NCI-H2227 treated with DMSO at 0.1 percent for 48 hours (cell line): ENCODE measurements around the gene ZDHHC14.
"Not testable (repeated sequence)": the region's sequence is repeated elsewhere in the genome, so short reads cannot be mapped to it uniquely, and the experiment has no call there.

Source experiments
- DNase-seq: peaks from one replicate; lab custom pipeline; 2025; lab: John Stamatoyannopoulos, UW

The ZDHHC14 gene

GRCh38 chr6:157381631-157382621, 936 bp downstream of the ZDHHC14 start:
- no peak for DNase-seq

GRCh38 chr6:157382821-157383220, 1.8 kb downstream of the ZDHHC14 start:
- DNase-seq: no peak

DNA sequence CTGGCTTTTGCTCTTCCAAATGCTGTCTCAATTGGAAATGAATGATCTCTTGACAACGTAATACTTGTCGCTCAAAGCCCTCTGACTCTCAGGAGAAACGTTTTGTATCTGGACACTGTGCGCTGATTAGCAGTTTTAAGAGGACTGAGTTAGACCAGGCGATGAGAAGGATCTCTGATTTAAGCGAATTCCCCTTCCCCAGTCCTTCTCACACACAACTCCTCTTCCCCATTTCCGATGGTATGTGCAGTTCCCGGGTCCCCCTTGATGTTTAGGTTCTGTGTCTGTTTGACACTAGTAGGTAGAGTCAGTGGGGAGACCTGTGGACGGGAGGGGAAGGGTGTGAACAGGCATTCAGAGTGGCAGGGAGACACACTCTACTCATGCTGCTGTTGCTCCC, 2.5 kb downstream of the ZDHHC14 start:
- DNase-seq: no peak

DNA sequence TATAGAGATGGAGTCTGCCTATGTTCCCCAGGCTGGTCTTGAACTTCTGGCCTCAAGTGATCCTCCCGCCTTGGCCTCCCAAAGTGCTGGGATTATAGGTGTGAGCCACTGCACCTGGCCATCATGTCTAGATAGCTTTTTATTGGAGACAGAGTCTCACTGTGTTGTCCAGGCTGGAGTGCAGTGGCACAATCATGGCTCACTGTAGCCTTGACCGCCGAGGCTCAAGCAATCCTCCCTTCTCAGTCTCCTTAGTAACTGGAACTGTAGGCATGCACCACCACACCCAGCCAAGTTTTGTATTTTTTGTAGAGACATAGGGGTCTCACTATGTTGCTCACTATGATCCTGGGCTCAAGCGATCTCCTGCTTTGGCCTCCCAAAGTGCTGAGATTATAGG, 4.0 kb downstream of the ZDHHC14 start:
- DNase-seq: not testable (repeated sequence)

GRCh38 chr6:157385482-157385881, 4.5 kb downstream of the ZDHHC14 start:
- no peak for DNase-seq

DNA sequence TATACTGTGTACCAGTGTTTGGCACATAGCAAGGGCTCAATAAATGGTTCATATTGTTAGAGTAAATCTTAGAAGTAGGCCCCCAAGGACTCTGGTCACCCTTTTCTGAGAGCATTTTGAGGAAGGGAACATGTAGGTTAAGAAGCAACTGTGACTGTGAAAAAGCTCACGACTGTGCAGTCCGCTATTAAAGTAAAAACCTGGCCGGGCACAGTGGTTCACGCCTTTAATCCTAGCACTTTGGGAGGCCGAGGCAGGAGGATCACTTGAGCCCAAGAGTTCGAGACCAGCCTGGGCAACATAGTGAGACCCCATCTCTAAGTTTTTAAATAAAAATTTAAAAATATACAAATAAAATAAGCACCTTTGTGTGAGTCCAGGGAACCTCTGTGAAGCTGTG, 5.0 kb downstream of the ZDHHC14 start:
- no peak for DNase-seq

GRCh38 chr6:157386454-157386853, 5.5 kb downstream of the ZDHHC14 start:
- no peak for DNase-seq

- no peak for DNase-seq
These were observed 7.9 kb downstream of the ZDHHC14 start for GRCh38 chr6:157388924-157389323.

DNA sequence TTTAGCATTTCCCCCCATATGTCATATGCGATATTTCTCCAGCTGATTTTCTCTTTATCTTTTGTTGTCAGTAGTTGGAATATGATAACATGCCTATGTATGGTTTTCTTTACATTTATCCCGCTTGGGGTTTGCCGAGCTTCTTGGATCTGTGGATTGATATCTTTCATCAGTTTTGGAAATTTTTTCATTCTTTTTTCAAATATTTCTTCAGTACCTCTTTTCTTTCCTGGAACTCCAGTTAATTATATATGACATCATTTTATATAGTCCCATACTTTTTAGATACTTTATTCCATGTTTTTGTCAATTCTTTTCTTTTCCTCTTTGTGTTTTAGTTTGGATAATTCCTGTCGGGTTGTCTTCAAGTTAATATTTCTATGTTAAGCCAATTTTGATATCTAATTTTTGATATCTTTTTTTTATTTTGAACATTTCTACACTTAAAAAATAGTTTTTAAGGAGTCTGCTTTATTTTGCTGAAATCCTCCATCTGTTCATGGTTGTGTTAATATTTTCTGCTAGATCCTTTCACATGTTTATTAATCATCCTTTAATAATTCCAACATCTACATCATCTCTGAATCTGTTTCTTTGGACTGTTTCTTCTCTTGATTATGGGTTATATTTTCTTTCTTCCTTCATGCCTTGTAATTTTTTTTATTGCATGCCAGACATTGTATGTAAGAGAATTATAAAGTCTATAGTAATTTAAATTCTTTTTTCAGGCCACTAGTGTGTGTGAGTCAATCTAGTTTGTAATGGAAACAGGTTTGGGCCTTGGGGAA, 9.5 kb downstream of the ZDHHC14 start:
- DNase-seq: no peak

DNA sequence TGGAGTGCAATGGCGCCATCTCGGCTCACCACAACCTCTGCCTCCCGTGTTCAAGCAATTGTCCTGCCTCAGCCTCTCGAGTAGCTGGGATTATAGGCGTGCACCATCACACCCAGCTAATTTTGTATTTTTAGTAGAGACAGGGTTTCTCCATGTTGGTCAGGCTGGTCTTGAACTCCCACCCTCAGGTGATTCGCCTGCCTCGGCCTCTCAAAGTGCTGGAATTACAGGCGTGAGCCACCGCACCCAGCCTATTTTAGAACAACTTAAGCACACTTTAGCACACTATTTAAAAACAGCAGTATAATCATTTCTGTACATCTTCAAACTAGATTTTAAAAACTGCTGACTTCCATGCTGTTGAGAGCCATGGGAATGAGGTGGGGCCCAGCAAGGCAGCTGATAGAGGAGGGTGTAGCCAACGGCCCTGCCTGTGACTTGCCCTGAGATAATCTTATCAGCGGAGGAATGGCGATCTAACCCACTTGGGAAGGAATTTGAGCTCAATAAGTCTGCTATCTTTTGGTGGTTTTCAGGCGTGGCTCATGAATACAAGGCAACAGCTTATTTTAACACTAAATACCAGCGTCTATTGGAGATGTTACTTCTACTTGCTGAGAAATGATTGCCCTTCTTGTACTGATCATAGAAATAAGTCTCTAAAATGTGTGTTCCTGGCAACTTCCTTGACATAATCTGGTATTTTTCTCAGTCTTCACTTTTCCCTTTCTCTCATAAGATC, 12.1 kb downstream of the ZDHHC14 start:
- no peak for DNase-seq

DNA sequence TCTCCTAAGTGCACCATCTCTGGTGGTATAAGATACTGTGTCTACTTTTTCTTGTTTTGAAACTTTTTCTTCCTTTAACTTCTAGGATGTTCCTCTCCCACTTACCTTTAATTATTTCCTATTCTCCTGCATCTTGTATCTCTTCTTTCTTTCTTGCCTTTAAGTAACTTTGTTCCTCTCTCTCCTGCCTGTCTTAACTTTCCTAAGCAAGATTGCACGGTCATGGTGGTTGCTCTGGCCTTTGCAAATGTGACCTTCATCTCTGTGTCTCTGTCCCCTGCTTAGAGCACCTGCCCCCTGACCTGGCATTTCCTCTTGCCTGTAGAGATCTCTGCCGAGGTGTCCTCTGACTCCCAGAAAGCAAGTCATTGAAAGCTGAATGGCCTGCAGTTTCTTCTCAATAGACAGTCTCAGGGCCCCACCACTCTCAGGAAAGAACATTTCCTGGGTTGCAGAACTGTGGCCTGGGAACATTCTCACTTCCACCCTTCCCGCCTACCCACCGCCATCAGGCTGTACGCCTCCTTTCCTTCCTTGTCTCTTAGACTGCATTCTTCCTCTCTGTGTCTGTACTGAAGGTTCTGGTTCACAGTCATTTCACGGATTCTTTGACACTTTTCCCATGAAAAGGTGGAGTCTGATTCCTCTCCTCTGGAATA, 12.8 kb downstream of the ZDHHC14 start:
- no peak for DNase-seq

GRCh38 chr6:157395199-157395598, 14.2 kb downstream of the ZDHHC14 start:
- not testable (repeated sequence) for DNase-seq

- DNase-seq: no peak
These were observed 15.0 kb downstream of the ZDHHC14 start for GRCh38 chr6:157396026-157396425.

DNA sequence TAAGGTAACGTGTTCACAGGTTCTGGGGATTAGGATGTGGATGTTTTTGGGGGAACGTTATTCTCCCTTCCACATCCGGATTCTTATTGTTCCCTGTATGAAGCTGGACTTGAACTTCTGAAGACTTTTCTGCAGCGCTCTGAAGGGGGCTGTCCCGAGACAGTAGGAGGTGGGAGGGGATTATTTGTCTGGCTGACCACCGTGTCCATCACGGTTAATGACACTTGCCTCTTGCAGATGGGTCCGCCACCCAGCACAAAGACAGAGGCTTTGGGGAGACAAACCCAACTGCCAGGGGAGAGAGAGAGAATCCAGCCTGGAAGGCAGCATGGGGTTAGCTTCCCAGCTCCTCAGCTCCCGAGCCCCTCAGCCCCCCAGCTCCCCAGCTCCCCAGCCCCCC, 16.7 kb downstream of the ZDHHC14 start:
- no peak for DNase-seq

GRCh38 chr6:157398151-157398550, 17.2 kb downstream of the ZDHHC14 start:
- no peak for DNase-seq

- DNase-seq: no peak
These were observed 19.7 kb downstream of the ZDHHC14 start for GRCh38 chr6:157400676-157401075.

GRCh38 chr6:157401734-157402338, 20.8 kb downstream of the ZDHHC14 start:
- no peak for DNase-seq

- no peak for DNase-seq
These were observed 22.2 kb downstream of the ZDHHC14 start for GRCh38 chr6:157402996-157403685.

GRCh38 chr6:157403686-157404051, 22.7 kb downstream of the ZDHHC14 start:
- no peak for DNase-seq

- no peak for DNase-seq
These were observed 25.0 kb downstream of the ZDHHC14 start for GRCh38 chr6:157405986-157406385.

- no peak for DNase-seq
These were observed 25.7 kb downstream of the ZDHHC14 start for GRCh38 chr6:157406661-157407060.
